Non-pigmented ciliary epithelial cell (primary cell): ENCODE results near the gene KLRC3.
"Not testable (repeated sequence)": the region's sequence is repeated elsewhere in the genome, so short reads cannot be mapped to it uniquely, and the experiment has no call there.

ENCODE experiments used
- DNase-seq: peaks from one replicate; pipeline ENCODE4 v3.0.0-alpha.2; 2010; ENCODE audit warnings: low read depth

Gene KLRC3

DNA sequence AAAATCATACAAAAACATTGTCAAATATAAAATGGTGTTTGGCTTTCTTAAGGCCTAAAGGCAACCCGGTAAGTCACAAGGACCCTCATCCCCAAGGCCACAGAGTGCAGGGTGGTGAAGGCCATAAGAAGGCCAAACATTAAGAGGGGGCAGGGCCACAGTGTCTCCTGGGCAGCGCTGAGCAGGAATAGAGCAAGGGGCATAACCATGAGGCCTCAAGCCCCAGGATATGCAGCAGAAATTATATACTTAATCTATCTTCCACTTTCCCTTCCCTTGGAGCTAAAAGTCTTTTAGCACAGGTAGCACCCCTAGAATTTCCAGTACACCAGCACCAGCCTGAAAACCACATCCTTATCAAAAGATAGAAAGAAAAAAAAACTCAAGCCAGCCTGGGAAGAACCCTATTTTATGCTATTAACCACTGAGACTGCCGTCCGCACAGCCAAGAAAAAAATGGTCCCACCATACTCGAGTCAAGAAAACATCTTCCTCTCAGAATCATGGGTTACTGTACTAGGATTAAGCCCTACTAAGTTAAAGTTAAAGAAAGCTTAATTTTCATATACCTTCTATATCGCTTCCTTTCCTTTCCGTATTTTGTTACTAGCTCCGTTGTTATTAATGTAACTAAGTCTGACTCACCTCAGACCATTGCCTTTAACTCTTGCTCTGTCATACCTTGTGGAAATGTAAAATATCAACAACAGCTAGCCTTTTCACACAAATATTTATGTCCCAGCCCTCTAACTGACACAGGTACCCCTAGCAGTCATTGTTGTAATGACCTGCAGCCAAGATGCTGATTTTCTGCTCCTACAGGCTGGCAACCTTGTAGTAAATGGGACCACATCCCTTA is 50.6 kb downstream of the KLRC3 start:
- DNase-seq = no peak

DNA sequence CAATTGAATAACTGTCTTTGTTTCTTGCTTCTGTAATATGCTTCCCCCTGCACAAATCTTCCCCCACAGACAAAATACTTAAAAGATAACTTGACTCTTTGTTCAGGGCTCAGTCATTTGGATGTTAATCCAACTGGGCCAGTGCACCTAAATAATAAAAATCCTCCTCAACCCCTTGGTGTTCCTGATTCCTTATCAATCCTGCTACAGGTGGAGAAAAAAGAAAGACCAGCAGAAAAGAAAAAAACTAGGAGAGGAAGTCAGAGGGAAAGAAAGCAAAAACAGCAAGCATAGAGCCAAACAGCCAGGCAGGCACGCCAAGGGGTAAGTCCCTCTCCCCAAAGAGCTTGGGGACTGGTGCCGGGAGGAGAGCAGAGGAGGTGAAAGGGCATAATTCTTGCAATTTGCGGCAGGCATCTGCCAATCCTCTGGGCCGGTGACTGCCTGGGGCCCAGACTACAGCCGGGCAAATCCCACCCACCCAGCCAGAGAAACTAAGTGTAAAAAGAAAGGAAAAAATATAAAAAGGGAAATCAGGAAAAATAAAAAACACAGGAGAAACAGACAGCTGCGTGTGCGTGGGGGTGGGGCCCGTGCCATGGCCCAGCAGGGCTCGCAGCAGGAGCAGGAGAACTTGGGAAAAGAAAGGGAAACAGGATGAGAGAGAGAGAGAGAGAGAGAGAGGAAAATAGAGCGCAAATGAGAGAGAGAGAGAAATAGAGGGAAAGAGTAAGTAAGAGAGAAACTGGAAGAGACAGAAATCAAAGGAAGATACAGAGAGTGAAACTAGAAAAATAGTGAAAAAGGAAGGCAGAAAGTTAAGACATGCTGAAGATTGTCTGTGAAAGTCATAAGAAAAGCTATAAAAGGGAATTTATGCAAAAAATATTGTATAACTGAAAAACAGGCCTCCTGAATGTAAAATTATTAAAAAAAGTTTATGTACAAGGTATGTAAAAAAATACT is 51.9 kb downstream of the KLRC3 start:
- DNase-seq = no peak

DNA sequence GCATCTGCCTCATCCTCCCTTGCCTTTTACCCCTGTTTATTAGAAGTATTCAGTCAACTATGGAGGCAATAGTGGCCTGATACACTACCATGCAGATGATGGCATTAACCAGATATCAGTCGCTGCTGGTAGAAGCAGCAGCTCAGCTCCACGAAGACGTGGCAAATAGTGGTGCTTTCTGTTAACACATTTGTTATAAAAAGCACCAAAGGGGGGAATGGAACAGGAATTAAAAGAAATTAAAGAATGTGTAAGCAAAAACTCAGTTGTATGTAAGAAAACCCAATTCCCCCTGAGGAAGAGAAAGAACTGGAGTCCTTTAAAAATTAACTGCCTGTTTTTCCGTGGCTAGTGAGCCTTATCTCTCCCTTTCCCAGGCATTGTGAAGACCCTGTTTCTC is 52.7 kb downstream of the KLRC3 start:
- not testable (repeated sequence) for DNase-seq

DNA sequence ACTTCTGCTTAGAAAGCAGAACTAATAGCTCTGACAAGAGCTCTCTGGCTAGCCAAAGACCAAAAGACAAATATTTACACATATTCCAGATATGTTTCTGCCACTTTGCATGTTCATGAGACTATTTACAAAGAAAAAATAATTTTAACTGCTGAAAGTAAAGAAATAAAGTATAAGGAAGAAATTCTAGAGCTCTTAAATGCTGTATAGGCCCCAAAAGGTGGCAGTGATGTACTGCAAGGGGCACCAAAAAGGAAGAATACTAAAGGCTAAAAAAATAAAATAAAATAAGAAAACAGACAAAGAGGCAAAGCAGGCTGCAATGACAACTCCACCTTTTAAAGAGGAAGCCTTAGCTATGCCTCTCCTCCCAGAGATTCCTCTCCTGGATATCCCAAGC is 53.5 kb downstream of the KLRC3 start:
- no peak for DNase-seq

DNA sequence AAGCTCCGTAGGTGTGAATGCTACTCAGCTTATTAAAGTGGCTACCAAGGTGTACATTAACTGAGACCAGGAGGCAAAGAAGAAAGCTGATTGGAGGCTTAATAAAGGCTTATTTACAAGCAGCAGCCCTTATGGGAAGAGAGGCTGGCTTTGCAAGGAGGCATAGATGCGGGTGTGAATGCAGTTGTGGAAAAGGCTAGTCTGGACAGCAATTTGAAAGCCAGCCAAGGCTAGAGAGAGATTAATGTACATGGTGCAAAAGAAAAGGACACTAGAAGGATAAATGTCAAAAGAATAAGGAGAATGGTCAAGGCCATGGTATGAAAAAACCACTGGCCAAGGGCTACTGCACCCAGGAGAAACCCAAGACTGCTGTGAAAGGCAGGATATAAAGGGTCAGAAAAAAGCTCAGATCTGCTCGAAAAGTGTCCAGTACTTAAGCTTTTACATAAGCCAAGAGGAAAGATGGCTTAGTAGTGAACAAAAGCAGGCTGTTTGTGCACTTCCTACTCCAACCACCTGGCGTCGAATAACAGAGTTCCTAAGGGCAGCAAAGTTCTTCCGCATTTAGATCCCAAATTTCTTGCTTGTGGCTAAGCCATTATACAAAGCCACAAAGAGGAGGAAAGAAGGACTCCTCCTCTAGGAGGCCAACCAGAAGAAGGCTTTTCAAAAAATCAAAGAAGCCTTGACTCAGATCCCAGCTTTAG is 54.5 kb downstream of the KLRC3 start:
- no peak for DNase-seq

DNA sequence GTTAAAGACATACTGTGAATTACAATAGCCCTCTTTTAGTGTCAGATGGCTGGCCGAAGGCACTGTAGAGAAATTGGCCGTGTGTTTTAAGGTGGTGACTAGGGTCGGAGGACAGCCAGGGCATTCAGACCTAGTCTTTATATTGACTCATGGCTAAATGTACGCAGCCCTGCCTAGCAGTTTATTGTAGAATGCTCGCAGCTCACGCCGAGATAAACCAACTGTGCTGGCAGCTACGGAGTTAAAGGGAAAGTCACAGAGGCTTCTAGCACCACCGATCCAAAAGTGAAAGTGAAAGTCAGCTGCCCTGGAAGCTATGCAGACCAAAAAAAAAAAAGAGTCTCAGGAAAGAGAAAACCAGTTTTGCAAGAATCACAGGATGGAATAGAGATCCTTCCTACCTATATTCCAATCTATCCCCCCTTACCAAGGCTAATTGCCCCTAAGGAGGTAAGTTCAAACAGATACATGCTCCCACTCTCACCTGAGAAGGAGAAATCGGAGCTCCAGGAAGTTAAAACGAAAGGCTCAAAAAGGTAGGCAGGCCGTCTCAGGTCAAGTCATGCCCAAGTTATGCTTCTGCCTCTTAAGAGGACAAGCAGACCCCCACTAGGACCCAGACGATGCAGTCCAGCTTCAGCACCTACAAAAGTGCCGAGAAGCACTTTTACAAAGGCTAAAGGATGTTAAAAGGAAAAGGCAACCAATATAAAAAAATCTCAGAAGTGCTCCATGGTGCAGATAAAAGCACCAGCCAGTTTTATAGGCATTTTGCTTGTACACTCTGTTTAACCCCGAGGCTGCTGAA is 55.4 kb downstream of the KLRC3 start:
- no peak for DNase-seq

DNA sequence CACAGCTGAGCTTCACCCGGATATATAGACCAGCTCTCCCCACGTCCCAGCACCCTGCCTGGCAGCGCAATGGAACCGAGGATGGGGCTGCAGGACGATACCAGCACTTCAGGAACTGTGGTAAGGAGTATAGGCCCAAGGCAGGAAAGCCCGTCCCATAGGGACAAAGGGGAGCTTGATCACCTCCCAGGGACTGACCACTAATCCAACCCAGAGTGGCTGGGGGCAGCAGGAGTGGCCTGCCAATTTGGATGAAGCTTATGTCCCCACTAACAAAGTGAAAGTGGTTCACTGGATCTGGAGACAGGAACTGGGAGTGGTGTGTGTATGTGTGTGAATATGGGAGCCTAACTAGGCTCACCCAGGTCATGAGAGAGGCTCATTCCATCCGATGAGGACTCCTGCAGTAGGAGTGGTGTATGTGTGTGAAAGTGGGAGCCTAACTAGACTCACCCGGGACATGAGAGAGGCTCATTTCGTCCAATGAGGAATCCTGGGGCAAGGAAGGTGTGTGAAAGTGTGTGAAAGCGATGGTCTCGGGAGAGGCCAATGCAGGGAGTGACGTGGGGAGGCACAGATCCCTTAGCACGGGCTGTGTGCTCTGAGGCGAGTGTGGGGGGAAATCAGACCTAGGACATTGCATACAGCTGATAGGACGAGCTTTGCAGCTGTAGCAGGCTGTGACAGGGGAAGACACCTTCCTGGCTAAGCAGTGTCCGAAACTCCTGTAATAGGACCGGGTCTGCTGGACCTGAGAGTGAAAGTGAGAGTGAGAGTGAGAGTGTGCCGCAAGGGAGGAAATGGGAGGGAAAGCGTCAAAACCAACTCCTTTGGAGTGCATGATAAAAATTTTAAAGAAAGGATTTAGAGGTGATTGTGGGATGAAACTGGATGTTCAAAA is 56.2 kb downstream of the KLRC3 start:
- DNase-seq = no peak

DNA sequence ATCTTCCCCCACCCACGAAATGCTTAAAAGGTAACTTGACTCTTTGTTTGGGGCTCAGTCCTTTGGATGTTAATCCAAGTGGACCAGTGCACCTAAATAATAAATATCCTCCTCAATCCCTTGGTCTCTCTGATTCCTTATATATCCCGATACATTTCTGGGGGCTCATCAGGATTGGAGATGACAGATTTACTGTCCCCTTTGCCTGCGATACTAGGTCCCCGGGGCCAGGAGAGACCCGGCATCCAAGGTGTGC is 56.8 kb downstream of the KLRC3 start:
- DNase-seq = no peak

DNA sequence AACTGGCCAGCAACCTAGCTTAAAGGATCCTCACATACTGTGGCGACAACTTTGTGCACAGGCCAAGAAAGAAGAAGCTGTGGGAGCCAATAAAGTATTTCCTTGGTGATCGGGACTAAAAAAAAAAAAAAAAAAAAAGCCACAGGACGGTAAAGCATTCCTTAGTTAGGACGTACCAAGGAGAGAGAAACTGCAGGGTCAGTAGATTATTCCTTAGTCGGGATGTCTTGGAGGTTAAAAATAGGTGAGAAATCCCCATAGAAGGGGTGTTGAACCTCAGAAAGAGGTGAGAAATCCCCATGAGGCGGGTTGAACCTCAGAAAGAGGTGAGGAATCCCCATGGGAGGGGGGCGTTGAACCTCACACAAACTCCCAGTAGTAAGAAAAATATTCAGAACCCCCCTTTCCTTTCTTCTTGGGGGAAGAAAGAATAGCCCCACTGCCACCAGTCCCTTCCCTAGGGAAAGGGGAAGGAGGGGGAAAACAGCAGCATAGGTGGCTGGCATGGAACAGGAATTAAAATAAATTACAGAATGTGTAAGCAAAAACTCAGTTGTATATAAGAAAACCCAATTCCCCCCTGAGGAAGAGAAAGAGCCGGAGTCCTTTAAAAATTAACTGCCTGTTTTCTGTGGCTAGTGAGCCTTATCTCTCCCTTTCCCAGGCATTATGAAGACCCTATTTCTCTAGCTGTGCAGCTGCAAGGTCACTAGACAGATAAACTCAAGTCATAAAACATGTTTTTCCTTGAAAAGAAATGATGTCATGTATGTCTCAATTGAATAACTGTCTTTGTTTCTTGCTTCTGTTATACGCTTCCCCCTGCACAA is 57.4 kb downstream of the KLRC3 start:
- no peak for DNase-seq

DNA sequence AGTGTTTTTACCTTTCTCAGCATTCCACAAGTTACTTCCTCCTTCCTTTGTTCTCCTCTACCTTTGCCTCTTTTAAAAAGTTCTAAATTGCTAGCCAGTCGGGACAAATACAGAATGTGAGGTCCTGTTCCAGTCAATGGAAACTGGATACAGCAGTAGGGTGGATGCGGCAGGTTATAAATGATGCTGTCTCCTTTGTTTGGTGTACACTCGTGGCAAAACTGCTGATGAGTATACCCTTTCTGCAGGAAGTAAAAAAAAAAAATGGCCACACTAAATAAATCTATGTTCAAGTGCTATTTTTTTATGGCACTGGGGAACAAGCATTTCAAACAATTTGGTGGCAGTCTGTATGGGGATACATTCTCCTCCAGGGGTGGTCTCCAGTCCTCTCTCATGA is 58.1 kb downstream of the KLRC3 start:
- no peak for DNase-seq
